Islet precursor cell (in vitro differentiated cells): Measurements from ENCODE around the gene U2SURP.
"Not testable (repeated sequence)": the region's sequence is repeated elsewhere in the genome, so short reads cannot be mapped to it uniquely, and the experiment has no call there.

Source experiments
- DNase-seq: peaks from one replicate; pipeline ENCODE4 v3.0.0-alpha.2; 2018

The U2SURP gene

GRCh38 chr3:143073983-143074382, 72.6 kb downstream of the U2SURP start:
- DNase-seq: not testable (repeated sequence)

GRCh38 chr3:143078883-143079282, 77.5 kb downstream of the U2SURP start:
- DNase-seq: no peak

GRCh38 chr3:143080196-143080595, 78.8 kb downstream of the U2SURP start:
- DNase-seq: no peak

DNA sequence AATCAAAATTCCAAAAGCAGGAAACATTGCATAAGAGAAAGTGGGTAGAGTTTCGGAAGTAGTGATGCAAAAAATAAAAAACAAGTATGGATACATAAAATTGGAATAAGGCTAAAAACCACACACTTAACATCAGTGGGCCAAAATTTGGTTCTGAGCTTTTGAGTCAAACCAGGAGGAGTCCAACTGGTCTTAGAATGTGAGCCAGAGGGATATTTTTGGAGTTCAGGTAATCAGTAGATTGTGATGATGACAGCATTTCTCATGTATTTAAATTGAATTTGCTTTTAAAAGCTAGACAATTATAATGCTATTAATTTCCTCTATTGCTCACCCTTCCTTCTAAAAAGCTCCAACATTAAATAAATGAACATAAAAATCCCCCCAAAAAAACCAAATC, 80.0 kb downstream of the U2SURP start:
- no peak for DNase-seq

DNA sequence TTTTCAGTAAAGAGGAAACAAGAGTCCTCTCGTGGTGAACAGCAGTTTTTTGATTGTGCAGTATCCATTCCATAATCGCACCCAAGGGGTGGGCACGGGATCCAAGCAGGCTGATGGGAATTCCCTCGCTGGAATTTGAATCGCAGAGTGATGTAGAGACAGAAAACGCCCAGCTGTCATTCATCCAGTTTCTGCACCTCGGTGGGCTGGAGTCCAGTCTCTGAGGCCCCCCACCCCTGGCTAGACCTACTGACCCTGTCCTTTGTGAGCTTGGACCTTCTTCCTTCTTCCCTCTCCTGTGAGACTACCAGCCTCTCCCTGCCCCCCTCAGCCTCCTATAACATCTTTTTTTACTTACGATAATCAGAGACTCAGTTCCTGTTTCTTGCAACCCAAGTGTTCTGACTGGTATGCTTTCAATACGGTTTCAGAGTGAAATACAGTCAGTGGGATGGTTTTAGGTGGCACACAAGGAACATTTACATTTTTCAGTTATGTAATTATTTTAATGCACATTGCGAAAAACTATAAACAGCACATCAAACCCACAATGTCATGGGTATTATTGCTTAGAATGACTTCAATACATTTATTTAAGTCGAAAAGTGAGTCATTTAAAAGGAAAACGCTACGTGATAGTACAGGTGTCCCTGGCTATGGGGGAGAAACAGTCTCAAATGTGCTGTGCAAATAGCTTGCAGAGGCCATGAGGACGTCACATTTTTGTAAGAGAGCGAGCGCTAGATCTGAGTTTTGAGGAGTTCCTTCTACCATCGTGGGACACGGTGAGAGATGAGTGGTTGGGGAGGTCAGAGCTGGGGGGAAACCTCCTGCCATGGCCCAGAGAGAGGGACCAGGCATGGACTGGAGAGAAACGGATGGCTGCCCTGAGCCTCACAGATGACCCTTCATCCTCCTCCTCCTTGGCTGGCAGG, 80.7 kb downstream of the U2SURP start:
- DNase-seq: no peak

DNA sequence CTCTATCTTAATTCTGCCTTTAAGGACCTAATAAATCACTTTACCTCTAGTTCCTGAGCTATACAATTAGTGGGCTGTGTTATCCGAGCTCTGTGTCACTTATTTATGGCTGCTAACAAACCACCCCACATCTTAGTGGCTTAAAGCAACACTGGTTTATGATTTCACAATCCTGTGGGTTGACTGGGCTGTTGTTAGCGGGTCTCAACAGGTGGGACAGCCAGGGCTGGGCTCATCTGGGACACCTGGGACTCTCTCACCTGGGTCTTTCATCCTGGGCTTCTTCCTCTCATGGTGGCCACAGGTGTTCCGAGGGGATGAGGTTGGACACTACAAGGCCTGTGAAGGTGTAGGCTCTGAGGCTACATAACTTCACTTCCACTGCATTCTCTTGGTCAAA, 82.4 kb downstream of the U2SURP start:
- DNase-seq: no peak

GRCh38 chr3:143084856-143085731, 83.7 kb downstream of the U2SURP start:
- no peak for DNase-seq

GRCh38 chr3:143088835-143089234, 87.5 kb downstream of the U2SURP start:
- no peak for DNase-seq

DNA sequence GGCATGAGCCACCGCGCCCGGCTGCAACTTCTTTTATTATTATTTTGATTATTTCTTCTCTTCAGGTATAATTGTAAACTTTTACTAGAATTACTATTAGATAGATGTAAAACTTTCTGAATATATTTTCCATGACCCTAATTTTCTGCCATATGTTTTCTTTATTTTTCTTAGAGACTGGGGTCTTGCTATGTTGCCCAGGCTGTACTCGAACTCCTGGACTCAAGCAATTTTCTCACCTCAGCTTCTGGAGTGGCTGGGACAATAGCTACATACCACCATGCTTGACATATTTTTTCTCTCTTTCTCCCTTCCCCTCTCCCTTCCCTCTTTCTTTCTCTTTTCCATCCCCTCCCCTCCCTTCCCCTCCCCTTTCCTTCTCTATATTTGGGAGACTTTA, 88.6 kb downstream of the U2SURP start:
- no peak for DNase-seq

DNA sequence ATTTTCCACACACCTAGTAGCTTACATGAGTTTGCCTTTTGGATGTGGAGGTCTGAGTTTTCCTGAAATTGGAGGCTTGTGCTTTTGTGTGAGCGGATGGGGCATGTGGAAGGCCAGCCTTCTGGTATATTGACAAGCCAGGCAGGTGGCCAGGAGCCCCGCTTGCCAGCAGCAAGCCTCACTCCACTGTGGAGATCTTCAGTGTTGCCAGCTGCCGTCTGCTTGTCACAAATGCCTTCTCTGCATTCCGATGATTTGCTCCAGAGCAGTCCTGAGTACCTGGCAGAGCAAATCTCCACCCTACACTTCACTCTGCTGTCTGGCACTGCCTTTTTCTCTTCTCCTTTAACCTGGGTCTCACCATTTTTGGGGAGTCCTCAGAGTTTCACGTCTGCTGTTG, 89.1 kb downstream of the U2SURP start:
- DNase-seq: peak; percentile 64

GRCh38 chr3:143090976-143091837, 89.8 kb downstream of the U2SURP start:
- DNase-seq: no peak

- no peak for DNase-seq
Measured at GRCh38 chr3:143092191-143092590, 90.8 kb downstream of the U2SURP start.

- DNase-seq: no peak
Measured at GRCh38 chr3:143095813-143096212, 94.4 kb downstream of the U2SURP start.

DNA sequence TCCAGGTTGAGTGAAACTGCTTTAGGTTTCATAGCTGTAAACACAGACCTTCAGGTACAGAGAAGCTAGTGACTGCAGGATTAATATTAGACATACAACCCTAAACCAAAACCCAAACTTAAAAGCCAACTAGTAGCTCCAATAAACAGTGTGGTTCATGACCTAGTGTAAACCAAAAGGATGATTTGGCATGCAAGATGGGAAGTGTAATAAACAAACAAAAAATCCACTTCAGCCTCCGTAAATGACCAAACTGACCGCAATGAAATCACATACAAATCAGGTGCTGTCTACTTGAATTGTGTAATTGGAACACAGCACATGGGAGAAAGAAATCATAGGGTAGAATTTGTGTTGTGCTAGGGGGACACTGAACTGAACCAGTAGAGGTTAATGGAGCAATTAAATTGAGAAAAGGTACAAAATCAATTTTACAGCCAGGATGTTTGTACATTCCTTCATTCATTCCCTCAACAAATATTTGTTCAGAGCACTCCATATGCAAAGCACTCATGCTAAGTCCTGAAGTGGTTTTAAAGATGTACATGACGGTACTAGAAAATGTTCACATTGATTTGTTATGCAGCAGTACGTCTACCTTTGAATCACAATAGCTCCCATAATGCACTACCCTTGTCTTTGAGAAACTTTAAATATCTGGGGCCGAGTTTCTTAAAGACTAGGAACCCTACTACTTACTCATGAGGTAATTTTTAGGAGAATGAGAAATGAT, 96.8 kb downstream of the U2SURP start:
- DNase-seq: no peak

- no peak for DNase-seq
Measured at GRCh38 chr3:143099210-143099609, 97.8 kb downstream of the U2SURP start.

DNA sequence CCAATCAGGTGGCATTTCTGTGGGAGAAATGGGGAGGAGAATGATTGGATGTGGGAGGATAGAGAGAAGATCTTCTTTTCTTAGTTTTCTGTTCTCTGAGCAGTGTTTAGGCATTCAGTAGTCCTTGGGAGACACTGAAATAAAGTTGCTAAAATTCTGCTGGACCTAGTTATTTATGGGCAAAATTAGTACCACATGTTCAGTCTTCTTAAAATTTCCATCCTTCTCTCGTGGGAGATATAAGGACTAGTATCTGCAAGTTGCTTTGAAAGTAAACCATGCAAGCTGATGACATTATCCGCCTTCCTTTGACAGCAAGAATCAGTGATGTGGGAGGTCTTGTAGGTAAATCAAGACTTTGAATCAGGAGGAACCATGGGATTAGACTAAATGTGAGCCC, 98.3 kb downstream of the U2SURP start:
- no peak for DNase-seq

GRCh38 chr3:143100451-143100850, 99.1 kb downstream of the U2SURP start:
- no peak for DNase-seq

GRCh38 chr3:143101792-143102381, 100.5 kb downstream of the U2SURP start:
- DNase-seq: no peak

GRCh38 chr3:143103652-143104051, 102.3 kb downstream of the U2SURP start:
- DNase-seq: no peak

- DNase-seq: no peak
Measured at GRCh38 chr3:143105170-143105569, 103.8 kb downstream of the U2SURP start.

DNA sequence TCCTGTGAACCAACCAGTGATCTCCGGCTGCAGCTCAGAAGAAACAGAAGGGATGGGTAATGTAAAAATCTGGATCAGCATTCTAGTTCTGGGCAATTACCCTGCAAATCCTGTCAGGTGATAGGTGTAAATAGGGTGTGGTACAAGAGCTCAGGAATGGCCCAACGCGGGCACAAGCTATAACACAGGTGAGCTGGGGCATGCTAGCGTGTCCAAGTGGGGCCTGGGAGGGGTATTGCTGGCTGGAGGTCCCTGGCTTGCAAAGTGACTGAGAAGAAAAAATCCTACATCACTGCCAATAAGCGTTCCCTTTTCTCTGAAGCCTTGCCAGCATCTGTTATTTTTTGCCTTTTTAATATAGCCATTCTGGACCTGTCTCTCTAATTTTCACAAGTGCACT, 108.5 kb downstream of the U2SURP start:
- DNase-seq: no peak
